K562 (cell line): ENCODE results near the gene RGS3. TPM values are rescaled to one million over a fixed set of nuclear protein-coding genes. Genes with fewer than 3 reads are reported as not detected.

Experiments used
- ATAC-seq: fragments of 200-7000 bp; cut with Tn5 transposase; 3 replicates; pipeline ENCODE4 v1.9.1; 2020; ENCODE audit warnings: moderate library complexity
- BruUV-seq: library from RNA; stranded (reverse); fragments of 400-500 nt; replicated peaks from 2 replicates; lab custom pipeline; 2021; lab: Mats Ljungman, UMichigan
- CTCF ChIA-PET: fragments of 300-600 bp; formaldehyde crosslinking; extraction: SDS; loops from one replicate; lab custom pipeline; 2021; ENCODE audit warnings: low intra/inter-chr PET ratio; lab: Yijun Ruan, JAX
- POLR2A ChIA-PET: fragments of 300-600, 350-650 bp; sonication (Branson Sonifier 250); formaldehyde crosslinking; extraction: SDS; loops from one replicate; lab custom pipeline; 2021; ENCODE audit warnings: antibody characterized with exemption, inconsistent platforms; lab: Yijun Ruan, JAX
- DNase-seq, 4 experiments: peaks; one replicate each; pipeline versions ENCODE4 v3.0.0 to v3.0.0-alpha.2; 2011 to 2018; ENCODE audit warnings: low spot score in 3 of 4, mixed read lengths in 3 of 4; ENCODE audit errors: extremely low read depth in 1 of 4
- FAIRE-seq: peaks from 2 replicates; lab custom pipeline; 2011; peaks lifted over from hg19 to GRCh38; lab: Jason Lieb, UNC
- H2AFZ ChIP-seq: 2 replicates; pipeline ENCODE4 v1.6.0; 2011; ENCODE audit warnings: low read depth, low read length, control low read depth, inconsistent platforms
- H3K27ac ChIP-seq: fragments of 200-600 bp; 3 replicates; pipeline ENCODE4 v1.8.0; 2011; ENCODE audit warnings: low read depth, mild to moderate bottlenecking, control low read depth, inconsistent platforms, low read length, moderate library complexity, mixed read lengths; ENCODE audit errors: extremely low read depth
- H3K27me3 ChIP-seq, 2 experiments: fragments of 300-600 bp in 1 of 2; 2 replicates in 1 of 2; 3 replicates in 1 of 2; pipeline versions ENCODE4 v1.6.0 to v1.8.0; 2011; ENCODE audit warnings: inconsistent platforms in 2 of 2, low read length in 2 of 2, mild to moderate bottlenecking in 1 of 2, mixed read lengths in 1 of 2, moderate library complexity in 1 of 2; ENCODE audit not compliant: control insufficient read depth in 2 of 2, insufficient read depth in 2 of 2
- H3K36me3 ChIP-seq: fragments of 300-600 bp; 3 replicates; pipeline ENCODE4 v1.8.0; 2011; ENCODE audit warnings: mild to moderate bottlenecking, low read length, inconsistent platforms; ENCODE audit not compliant: control insufficient read depth, insufficient read depth
- H3K4me1 ChIP-seq, 2 experiments: fragments of 200-600 bp in 1 of 2; replicated peaks in 1 of 2; 2 replicates in 1 of 2; 3 replicates in 1 of 2; pipeline versions ENCODE4 v1.5.1 to v1.8.0; 2011; ENCODE audit warnings: inconsistent platforms in 2 of 2, low read length in 2 of 2, mild to moderate bottlenecking in 1 of 2, mixed read lengths in 1 of 2, moderate library complexity in 1 of 2; ENCODE audit not compliant: control insufficient read depth in 2 of 2, insufficient read depth in 2 of 2
- H3K4me2 ChIP-seq: 2 replicates; pipeline ENCODE4 v1.6.1; 2011; ENCODE audit warnings: low read length, control low read depth, inconsistent platforms, mixed read lengths; ENCODE audit not compliant: insufficient read depth
- H3K4me3 ChIP-seq: fragments of 200-600 bp; sonication (generic), shearing (Covaris generic); 2 replicates; pipeline ENCODE4 v1.5.1; 2016; ENCODE audit warnings: control low read depth, inconsistent platforms
- H3K79me2 ChIP-seq: fragments of 200-600 bp; 3 replicates; pipeline ENCODE4 v1.8.0; 2011; ENCODE audit warnings: low read length, inconsistent platforms; ENCODE audit not compliant: control insufficient read depth, insufficient read depth
- H3K9ac ChIP-seq, 2 experiments: 2 replicates each; pipeline versions ENCODE4 v1.6.0 to v1.6.1; 2011; ENCODE audit warnings: low read depth in 2 of 2, low read length in 2 of 2, control low read depth in 1 of 2, inconsistent platforms in 1 of 2, mild to moderate bottlenecking in 1 of 2, mixed read lengths in 1 of 2; ENCODE audit not compliant: insufficient read depth in 1 of 2
- H3K9me1 ChIP-seq: one replicate; pipeline ENCODE4 v1.6.0; 2011; ENCODE audit warnings: inconsistent platforms, mild to moderate bottlenecking, low read length, moderate library complexity; ENCODE audit not compliant: control insufficient read depth, insufficient read depth
- H3K9me3 ChIP-seq: replicated peaks from 2 replicates; pipeline ENCODE4 v1.5.1; 2011; ENCODE audit warnings: low read depth, low read length, inconsistent platforms; ENCODE audit not compliant: control insufficient read depth, insufficient read depth
- H4K20me1 ChIP-seq: replicated peaks from 2 replicates; pipeline ENCODE4 v1.6.1; 2011; ENCODE audit warnings: low read length, inconsistent platforms, mixed read lengths; ENCODE audit not compliant: control insufficient read depth, insufficient read depth
- EZH2 ChIP-seq: IDR thresholded peaks from 2 replicates; pipeline ENCODE4 v1.6.1; 2012; ENCODE audit warnings: low read depth, mild to moderate bottlenecking, inconsistent platforms, low read length, borderline replicate concordance
- HDAC3 ChIP-seq: fragments of 450-650 bp; IDR thresholded peaks from 2 replicates; pipeline ENCODE4 v1.6.1; 2018; ENCODE audit warnings: borderline replicate concordance, mild to moderate bottlenecking, moderate library complexity; ENCODE audit not compliant: partially characterized antibody
- KDM5B ChIP-seq: fragments of 200-600 bp; sonication (generic); IDR thresholded peaks from 2 replicates; pipeline ENCODE4 v1.6.1; 2012; ENCODE audit warnings: low read depth, mild to moderate bottlenecking, moderate library complexity, low read length, control low read depth, inconsistent platforms; ENCODE audit not compliant: insufficient replicate concordance
- ZNF76 ChIP-seq: fragments of 250-450 bp; sonication (Bioruptor Pico); IDR thresholded peaks from 2 replicates; pipeline ENCODE4 v1.4.0; 2020; ENCODE audit warnings: mild to moderate bottlenecking, moderate library complexity, borderline replicate concordance
- WGBS: fragments of 100-300 bp; shearing (Covaris generic); methylation state at CpG from one replicate; pipeline ENCODE4 v1.1.6; 2016; ENCODE audit warnings: low coverage, mixed read lengths; ENCODE audit not compliant: insufficient coverage; ENCODE audit errors: missing lambda C conversion rate; 5-methylcytosine and 5-hydroxymethylcytosine counted together
- in situ Hi-C: fragments of 300-500 bp; cut with MboI; formaldehyde crosslinking; loops from 4 replicates; pipeline ENCODE4 v1.15.0; 2018; ENCODE audit warnings: inconsistent platforms, mixed read lengths
- intact Hi-C: fragments of 100-400 bp; cut with micrococcal nuclease; formaldehyde crosslinking; loops from 2 replicates; pipeline ENCODE4 v1.14.2; 2022
- polyA plus RNA-seq, 8 experiments: library from polyadenylated mRNA; depleted of rRNA in 4 of 8; stranded (reverse) in 5 of 8; unstranded in 3 of 8; fragments of >200 nt; fragmentation: Nextera tagmentation in 2 of 8; fragmentation: Illumina TruSeq in 1 of 8; extraction: Ambion mirVana in 2 of 8; extraction: Trizol in 1 of 8; gene quantifications; 2 replicates each; pipeline versions ENCODE4 v1.2.1 to v1.2.3, GENCODE V29; 2011 to 2014; ENCODE audit warnings: inconsistent platforms in 1 of 8, missing spikeins in 1 of 8
- total RNA-seq, 7 experiments: library from RNA; depleted of rRNA in 6 of 7; stranded (reverse); fragments of >200 nt in 6 of 7; fragmentation: Illumina TruSeq in 2 of 7; extraction: Trizol in 2 of 7; gene quantifications; 2 replicates each; pipeline versions ENCODE4 v1.2.1 to v1.2.3, GENCODE V29; 2011 to 2021; ENCODE audit warnings: low replicate concordance in 1 of 7

Gene RGS3
- total and polyA plus RNA-seq, 9 of the 15 experiments (the other 6 are each of a cell fraction or from before 2014, with no cell fraction given) = 0.08 to 2.9 (median 0.95) TPM

- Histone ChIP-seq H3K4me3 (no peak overlapping the region), H4K20me1 (0 out of 2 replicates have a peak, but pooled peaks cover under 1% of the 10 kb centered on the region), H3K79me2 (no peaks in the 10 kb centered on the region), H3K9me3 (no peaks in the 10 kb centered on the region), H3K27me3 (no peaks in the 10 kb centered on the region), H3K9ac (no peak overlapping the region; a peak in 1 of 4 replicates), H2AFZ (no peak overlapping the region), H3K27ac (no peak overlapping the region), H3K4me1 (peaks cover 15 to 25% of the 10 kb centered on the region in 2 experiments), H3K4me2 (no peak overlapping the region), H3K36me3 (no peaks in the 10 kb centered on the region), H3K9me1 (no peaks in the 10 kb centered on the region)
- CTCF ChIA-PET = interaction anchor here (0.6 kb wide), 1 partner anchor 89 kb away, joined by 4 read pairs; no protein-coding TSS in a partner anchor
- BruUV-seq = no TSS peak
- in situ Hi-C loops = no loop called here
- WGBS = 64% methylated on average over 10 of the region's 11 CpGs
- DNase-seq = no peak
- no peak for FAIRE-seq
- intact Hi-C loops = loop anchor here (5.0 kb wide), 1 partner anchor 51 kb away; no protein-coding TSS in a partner anchor
- POLR2A ChIA-PET = interaction anchor here (0.8 to 1.2 kb wide), 3 partner anchors 9 to 12 kb away, joined by 3 read pairs; no protein-coding TSS in a partner anchor
- TF ChIP-seq ZNF76 (no peak), HDAC3 (no peak), EZH2 (no peak), KDM5B (no peak)
- no peak for ATAC-seq
Observed at GRCh38 chr9:113573046-113573958, 109.8 kb downstream of the RGS3 start.
